Inflammatory macrophage treated with lipopolysaccharide for 4 hours (primary cell): ENCODE results near the gene METTL3.
A peak's percentile ranks its signal among the peaks of the same experiment; 100 is the strongest.
"Not testable (repeated sequence)": the region's sequence is repeated elsewhere in the genome, so short reads cannot be mapped to it uniquely, and the experiment has no call there.

ENCODE experiments used
- DNase-seq: peaks from one replicate; pipeline ENCODE4 v3.0.0-alpha.2; 2020

The METTL3 gene

DNA sequence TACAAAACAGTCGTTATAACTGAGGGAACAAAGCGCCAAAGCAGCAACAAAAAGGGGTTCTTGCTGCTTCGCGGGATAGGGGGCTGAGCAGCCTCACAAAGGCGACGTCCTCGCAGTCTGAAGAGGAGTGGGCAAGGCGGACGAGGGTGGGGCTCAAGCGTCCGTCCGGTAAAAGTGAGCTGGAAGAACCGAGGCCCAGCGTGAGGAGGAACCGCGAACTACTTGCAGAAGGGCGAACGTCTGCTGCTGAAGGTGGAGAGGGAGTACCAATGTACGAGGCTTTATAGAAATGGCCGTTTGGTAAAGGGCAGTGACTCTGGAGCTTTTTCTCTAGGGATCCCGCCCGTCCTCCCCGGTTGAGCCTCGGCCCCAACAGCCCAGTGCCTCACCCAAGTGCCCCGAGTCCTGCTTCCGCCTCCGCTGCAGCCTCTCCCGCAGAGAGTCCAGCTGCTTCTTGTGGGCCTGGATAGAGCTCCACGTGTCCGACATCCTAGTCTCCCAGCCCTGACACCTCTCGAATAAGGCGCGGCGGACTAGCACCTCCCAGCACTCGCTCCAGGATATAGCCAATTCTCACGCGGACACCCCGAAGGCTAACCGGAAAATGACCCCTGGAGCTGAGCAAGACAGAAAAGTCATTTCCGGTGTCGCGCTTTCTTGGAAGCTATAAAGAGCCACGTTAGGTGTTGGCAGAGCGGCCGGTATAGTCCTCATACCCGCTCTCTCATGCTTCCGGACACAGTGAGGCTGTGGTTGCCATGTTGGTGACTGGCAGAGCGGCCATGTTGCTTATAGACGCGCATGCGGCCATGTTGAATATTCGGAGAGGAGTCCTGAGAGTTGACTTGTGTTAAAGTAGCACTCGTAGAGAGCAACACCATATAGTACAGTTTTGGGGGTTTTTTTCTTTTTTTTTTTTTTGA lies at the start of gene METTL3:
TSS of gene METTL3 (minus strand) at position 606 of the 923 bp plus-strand sequence. CDS start at position 489, 117 bp downstream.
- peak; percentile 99 for DNase-seq

GRCh38 chr14:21558703-21559170 lies 47.6 kb upstream of the METTL3 start:
- no peak for DNase-seq

- peak; percentile 75 for DNase-seq
Observed at GRCh38 chr14:21557084-21557901, 46.2 kb upstream of the METTL3 start.

DNA sequence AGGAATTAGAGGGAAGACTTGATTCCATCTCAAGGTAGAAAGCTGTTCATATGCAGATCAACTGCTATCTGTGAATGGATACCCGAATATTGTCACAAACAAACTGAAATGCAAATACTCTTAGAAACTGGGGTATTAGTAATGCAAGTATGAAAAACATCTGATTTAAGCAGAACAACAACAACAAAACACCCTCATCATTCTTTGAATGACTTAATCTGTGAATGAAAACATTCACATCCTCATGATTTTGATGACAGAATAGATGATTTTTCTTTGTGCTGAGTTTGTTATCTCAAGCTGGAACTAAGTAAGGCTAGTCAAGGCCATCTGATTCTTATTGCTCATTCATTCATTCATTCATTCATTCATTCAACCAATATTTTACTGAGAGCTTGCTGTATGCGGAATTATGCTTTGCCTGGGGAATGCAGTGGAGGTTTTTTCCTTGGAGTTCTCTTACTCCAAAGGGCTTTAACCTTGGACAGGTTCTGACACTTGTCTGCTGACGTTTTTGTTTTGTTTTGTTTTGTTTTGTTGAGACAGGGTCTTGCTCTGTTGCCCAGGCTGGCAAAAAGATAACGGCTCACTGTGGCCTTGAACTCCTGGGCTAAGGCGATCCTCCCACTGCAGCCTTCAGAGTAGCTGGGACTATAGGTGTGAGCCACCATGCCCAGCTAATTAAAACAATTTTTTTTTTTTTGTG lies 45.4 kb upstream of the METTL3 start:
- peak; percentile 6 for DNase-seq

DNA sequence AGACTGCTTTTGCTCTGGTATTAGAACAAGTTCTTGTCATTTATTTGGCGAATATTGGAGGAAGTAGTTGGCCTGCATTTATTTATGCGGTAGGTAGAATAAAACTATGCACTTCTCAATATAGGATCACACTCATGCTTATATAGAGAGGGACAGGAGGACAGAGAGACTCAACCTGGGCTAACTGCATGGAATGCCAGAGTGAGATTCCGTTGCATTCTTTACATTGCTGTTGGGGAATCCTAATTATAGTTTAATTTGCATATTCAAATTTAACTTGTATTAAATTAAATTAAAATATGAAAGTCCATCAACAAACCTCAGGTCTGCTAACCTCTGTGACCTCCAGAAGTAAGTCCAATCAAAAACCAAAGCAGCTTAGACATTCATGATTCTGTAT lies 42.1 kb upstream of the METTL3 start:
- DNase-seq: no peak

- not testable (repeated sequence) for DNase-seq
Observed at GRCh38 chr14:21544588-21544987, 33.4 kb upstream of the METTL3 start.

DNA sequence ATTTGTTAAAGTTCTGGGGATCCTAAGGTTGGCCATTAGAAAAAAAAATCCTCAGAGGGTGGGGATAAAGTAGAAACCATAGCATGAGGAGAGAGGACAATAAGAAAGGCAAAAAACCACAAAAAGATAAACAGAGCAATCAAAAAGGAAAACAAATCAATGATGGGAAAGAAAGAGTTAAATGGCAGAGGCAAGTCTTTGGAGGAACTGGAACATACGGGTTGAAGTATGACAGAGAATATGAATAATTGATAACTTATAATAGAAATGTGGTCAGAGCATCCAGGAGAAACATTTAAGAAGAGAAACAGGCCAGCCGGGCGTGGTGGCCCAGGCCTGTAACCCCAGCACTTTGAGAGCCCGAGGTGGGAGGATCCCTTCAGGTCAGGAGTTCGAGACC lies 32.8 kb upstream of the METTL3 start:
- no peak for DNase-seq

- no peak for DNase-seq
Observed at GRCh38 chr14:21543521-21543960, 32.4 kb upstream of the METTL3 start.

DNA sequence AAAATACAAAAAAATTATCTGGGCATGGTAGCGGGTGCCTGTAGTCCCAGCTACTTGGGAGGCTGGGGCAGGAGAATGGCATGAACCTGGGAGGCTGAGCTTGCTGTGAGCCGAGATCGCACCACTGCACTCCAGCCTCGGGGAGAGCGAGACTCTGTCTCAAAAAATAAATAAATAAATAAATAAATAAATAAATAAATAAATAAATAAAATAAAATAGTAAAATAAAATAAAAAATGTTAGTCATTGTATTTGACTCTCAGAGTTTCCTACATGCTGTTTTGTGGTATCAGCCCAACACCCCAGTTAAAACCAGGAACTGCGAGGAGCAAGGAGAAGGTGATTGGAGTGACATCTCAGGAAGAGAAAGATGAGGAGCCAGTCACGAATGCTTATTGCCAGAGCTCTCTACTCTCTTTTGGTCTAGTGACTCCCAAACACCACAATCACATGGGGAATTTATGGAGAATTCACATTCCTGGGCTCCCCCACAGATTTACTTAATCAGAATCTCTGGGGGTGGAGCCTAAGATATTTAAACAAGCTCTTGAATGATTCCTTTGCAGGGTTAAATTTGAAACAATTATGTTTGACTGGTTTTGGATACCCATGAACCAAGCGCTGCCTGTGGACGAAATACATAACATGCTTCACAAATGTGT lies 30.4 kb upstream of the METTL3 start:
- DNase-seq: no peak

GRCh38 chr14:21539189-21539940 lies 28.2 kb upstream of the METTL3 start:
- no peak for DNase-seq

- DNase-seq: no peak
Observed at GRCh38 chr14:21537090-21537424, 25.9 kb upstream of the METTL3 start.

- DNase-seq: no peak
Observed at GRCh38 chr14:21536418-21537089, 25.4 kb upstream of the METTL3 start.

- DNase-seq: no peak
Observed at GRCh38 chr14:21535545-21536417, 24.6 kb upstream of the METTL3 start.

GRCh38 chr14:21534576-21534975 lies 23.4 kb upstream of the METTL3 start:
- DNase-seq: no peak

- no peak for DNase-seq
Observed at GRCh38 chr14:21533294-21533693, 22.2 kb upstream of the METTL3 start.

DNA sequence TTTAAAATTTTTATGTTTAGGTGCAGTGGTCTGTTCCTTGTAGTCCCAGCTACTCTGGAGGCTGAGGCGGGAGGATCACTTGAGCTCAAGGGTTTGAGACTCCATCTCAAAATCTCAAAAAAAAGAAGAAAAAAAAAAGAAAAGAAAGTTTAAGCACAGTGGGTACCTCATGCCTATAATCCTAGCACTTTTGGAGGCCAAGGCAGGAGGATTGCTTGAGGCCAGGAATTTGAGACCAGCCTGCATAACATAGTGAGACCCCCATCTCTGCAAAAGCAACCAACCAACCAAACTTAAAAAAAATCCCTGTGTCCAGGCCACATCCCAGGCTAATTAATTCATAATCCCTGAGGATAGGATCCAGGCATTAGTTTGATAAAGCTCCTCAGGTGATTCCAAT lies 18.4 kb upstream of the METTL3 start:
- no peak for DNase-seq

DNA sequence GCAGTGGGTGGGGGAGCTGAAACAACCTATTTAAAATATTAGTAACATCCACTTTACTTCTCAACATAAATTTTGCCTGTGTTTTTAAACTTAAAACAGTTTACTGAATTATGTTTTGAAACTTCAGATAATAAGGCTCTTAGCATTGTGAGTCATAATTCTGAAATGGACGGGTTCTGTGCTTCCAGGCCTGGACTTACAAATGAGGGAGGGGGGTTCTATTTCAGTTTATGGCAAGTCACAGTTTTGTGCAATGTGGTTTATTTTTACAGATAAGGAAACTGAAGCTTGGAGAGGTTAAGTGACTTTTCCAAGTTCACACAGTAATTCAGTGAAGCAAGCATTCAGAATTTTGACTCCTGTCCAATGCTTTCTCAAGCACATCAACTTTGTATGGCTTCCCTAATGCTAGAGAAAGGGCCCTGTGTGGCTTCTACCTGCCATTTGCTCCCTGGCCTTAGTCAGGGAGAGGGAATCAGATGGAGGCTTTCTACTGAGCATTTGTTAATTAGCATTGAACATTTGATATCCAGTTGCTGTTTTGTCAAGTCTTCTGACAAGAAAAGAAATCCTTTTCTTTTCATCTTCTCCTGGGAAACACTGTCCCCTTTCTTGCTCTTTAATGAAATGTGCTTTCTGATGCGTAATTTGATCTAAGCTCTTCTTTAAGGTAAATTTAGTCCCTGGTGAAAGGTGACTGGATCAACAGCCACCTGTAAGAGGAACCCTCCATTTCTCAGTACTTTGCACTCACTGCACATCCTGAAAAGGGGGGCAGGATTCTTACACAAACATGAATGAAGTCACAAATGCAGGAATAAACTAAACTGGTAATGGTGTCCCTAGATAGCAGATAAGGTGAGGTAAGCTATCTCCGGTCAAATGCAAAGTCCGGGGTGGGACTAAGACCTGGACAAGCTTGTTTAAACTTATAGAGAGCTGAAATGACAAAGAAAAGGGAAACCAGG lies 17.5 kb upstream of the METTL3 start:
- DNase-seq: no peak

DNA sequence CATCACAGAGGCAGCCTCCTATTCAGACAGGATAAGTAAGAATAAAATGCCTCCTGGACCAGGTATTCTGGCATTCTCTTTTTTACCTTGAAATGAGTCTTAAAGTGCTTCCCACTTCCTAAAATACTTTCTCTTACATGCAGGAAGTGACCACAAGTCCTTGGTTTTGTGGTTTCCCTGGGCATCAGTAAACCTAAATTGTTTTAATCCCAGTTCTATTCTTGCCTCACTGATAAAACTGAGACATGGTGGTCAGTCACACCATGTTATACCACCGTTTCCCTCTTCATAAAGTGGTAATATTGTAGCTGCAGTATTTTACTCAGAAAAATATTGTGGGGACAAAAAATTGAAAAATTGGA lies 16.2 kb upstream of the METTL3 start:
- DNase-seq: no peak
